GM23248 (cell line): ENCODE measurements around the gene COL13A1. TPM values are rescaled to one million over a fixed set of nuclear protein-coding genes. Genes with fewer than 3 reads are reported as not detected.

Experiments
- DNase-seq: peaks from one replicate; pipeline ENCODE4 v3.0.0-alpha.2; 2015
- H2AFZ ChIP-seq: fragments of 200-600 bp; sonication (generic); 2 replicates; pipeline ENCODE4 v1.6.1; 2016; ENCODE audit warnings: antibody characterized with exemption
- H3F3A ChIP-seq: fragments of 200-600 bp; sonication (generic); 2 replicates; pipeline ENCODE4 v1.6.1; 2016; ENCODE audit warnings: mild to moderate bottlenecking, antibody characterized with exemption, mixed run types; ENCODE audit not compliant: insufficient read depth
- H3K27ac ChIP-seq: fragments of 200-600 bp; sonication (generic); 2 replicates; pipeline ENCODE4 v1.5.1; 2016; ENCODE audit warnings: mild to moderate bottlenecking
- H3K27me3 ChIP-seq: fragments of 200-600 bp; sonication (generic); replicated peaks from 2 replicates; pipeline ENCODE4 v1.6.1; 2016; ENCODE audit warnings: mild to moderate bottlenecking; ENCODE audit not compliant: insufficient read depth
- H3K36me3 ChIP-seq: fragments of 200-600 bp; sonication (generic); 2 replicates; pipeline ENCODE4 v1.6.1; 2016; ENCODE audit warnings: low read depth, mild to moderate bottlenecking
- H3K4me1 ChIP-seq: fragments of 200-600 bp; sonication (generic); 2 replicates; pipeline ENCODE4 v1.6.1; 2016; ENCODE audit warnings: mild to moderate bottlenecking; ENCODE audit not compliant: insufficient read depth
- H3K4me2 ChIP-seq: fragments of 200-600 bp; sonication (generic); one replicate; pipeline ENCODE4 v1.6.1; 2016; ENCODE audit warnings: mild to moderate bottlenecking; ENCODE audit not compliant: unreplicated experiment
- H3K4me3 ChIP-seq: fragments of 200-600 bp; sonication (generic); 2 replicates; pipeline ENCODE4 v1.5.1; 2016; ENCODE audit warnings: mild to moderate bottlenecking
- H3K79me2 ChIP-seq: fragments of 200-600 bp; sonication (generic); 2 replicates; pipeline ENCODE4 v1.6.1; 2016; ENCODE audit warnings: mild to moderate bottlenecking; ENCODE audit not compliant: insufficient read depth
- H3K9ac ChIP-seq: fragments of 200-600 bp; sonication (generic); 2 replicates; pipeline ENCODE4 v1.6.1; 2016; ENCODE audit warnings: mild to moderate bottlenecking
- H3K9me2 ChIP-seq: fragments of 200-600 bp; sonication (generic); 2 replicates; pipeline ENCODE4 v1.6.1; 2016; ENCODE audit warnings: mixed run types, mild to moderate bottlenecking, moderate library complexity; ENCODE audit not compliant: insufficient read depth
- H3K9me3 ChIP-seq: fragments of 200-600 bp; sonication (generic); one replicate; pipeline ENCODE4 v1.6.1; 2017; ENCODE audit warnings: low read depth
- H4K20me1 ChIP-seq: fragments of 200-600 bp; sonication (generic); 2 replicates; pipeline ENCODE4 v1.6.0; 2016; ENCODE audit not compliant: insufficient read depth
- EZH2 ChIP-seq: fragments of 200-600 bp; sonication (generic); IDR thresholded peaks from 2 replicates; pipeline ENCODE4 v1.6.1; 2018; ENCODE audit warnings: antibody characterized with exemption, mild to moderate bottlenecking; ENCODE audit not compliant: insufficient read depth, poor library complexity, severe bottlenecking
- EZH2phosphoT487 ChIP-seq: fragments of 200-600 bp; sonication (generic); IDR thresholded peaks from 2 replicates; pipeline ENCODE4 v1.6.1; 2018; ENCODE audit warnings: antibody characterized with exemption, moderate library complexity, mild to moderate bottlenecking, low read depth; ENCODE audit not compliant: insufficient read depth
- WGBS, 2 experiments: methylation state at CpG; one replicate each; pipeline ENCODE4 v1.1.6; 2015 to 2017; ENCODE audit warnings: low lambda C conversion rate in 2 of 2, low coverage in 1 of 2; ENCODE audit errors: missing lambda C conversion rate in 2 of 2; 5-methylcytosine and 5-hydroxymethylcytosine counted together
- in situ Hi-C: fragments of 300-500 bp; cut with MboI; formaldehyde crosslinking; loops from 2 replicates; pipeline ENCODE4 v1.15.0; 2020
- polyA plus RNA-seq: library from polyadenylated mRNA; unstranded; fragments of >200 nt; fragmentation: Nextera tagmentation; extraction: Ambion mirVana; gene quantifications from 2 replicates; pipeline ENCODE4 v1.2.1, GENCODE V29; 2016
- total RNA-seq: library from RNA; depleted of rRNA; stranded (reverse); fragments of >200 nt; shearing (Covaris generic); gene quantifications from 2 replicates; pipeline ENCODE4 v1.2.3, GENCODE V29; 2014

COL13A1 gene
- total and polyA plus RNA-seq, 2 experiments from 2014 or later: 12.8 to 17.3 TPM

DNA sequence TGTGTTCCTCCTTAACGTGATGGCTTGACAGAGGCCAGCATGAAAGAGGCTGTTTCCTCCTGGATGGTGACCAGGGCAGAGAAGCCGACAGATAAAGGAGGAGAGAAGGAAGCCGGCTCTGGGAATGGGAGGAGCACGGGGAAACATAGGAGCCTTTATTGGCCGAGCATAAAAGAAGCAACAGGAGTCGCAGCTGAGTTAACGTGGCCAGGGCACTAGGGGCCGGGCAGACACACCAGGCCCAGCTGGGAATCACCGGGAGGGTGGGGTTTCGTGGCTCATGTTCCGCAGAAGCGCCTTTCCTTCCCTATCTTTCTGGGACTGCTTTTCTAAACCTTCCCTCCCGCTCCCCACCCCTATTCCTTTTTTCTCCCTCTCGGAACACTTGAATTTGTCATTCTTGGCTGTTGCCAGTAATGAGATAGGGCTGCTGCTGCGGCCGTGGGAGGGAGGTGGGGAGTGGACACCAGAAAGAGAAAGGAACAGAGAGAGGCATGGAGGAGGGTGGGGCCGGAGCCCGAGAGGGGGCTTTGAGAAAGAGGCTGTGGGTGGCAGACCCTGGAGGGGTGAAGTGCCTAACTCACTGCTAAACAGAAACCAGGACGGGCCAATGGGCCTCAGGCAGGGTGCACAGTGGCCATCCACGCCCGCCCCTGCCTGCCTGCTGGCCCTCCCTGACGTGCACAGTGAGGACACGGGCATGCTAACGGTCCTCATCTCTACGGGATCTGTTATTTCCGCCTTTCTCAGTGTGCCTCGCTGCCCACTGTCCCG lies 65.2 kb downstream of the COL13A1 start:
- Histone ChIP-seq H3K27me3 (no peaks in the 10 kb centered on the region), H4K20me1 (no peaks in the 10 kb centered on the region), H3K4me2 (peak overlapping the region; percentile 81), H3K27ac (peak overlapping the region; percentile 87), H3K4me3 (peak overlapping the region; percentile 53), H3K9me2 (no peaks in the 10 kb centered on the region), H3K9ac (peak overlapping the region; percentile 76), H3K79me2 (no peaks in the 10 kb centered on the region), H3K36me3 (no peaks in the 10 kb centered on the region), H3K9me3 (no peaks in the 10 kb centered on the region), H3K4me1 (peaks cover 52% of the 10 kb centered on the region), H3F3A (peaks cover 32% of the 10 kb centered on the region), H2AFZ (peak overlapping the region; percentile 90)
- peak; percentile 90 for DNase-seq
- TF ChIP-seq EZH2phosphoT487: no peak
- no peak for TF ChIP-seq EZH2
- in situ Hi-C loops: no loop called here
- WGBS, 2 experiments: 10 to 12% methylated on average over 21 to 28 of the region's 28 CpGs

DNA sequence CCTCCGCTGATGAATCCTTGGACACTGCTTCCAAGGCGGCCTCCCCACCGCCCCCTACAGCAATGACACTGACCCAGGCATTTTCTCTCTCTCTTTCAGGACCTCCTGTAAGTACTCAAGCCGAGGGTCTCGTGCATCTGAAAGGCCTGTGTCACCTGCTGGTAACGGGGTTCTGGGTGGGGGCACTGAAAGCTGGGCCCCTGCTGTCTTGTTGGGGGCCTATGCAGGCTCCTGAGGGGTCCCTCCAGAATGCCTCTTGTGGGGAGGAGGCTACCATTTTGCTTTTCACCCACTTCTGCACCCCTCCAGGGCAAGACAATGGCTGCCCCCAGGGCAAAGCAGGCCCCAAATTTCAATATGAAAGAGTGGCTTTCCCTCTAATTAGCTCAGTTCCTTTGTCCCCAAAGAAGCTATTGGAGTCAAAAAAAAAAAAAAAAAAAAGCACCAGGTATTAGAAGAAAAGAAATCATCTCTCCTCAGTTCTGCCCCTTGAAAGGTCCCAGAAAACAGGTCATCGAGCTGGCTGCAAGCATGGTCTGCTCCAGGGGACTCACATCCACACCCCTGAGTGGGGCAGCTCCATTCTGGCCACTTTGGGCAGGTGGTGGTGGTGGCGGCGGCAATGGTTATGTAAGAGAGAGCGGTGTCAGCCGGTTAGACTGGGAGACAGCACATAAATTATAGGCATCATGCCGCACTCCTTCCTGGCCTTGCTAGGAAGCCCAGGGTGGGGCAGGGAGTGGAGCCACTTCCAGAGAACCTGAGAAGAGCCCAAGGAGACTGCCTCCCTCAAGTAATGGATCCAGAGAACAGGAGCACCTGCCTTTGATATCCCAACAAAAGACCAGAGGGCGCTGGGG lies 66.2 kb downstream of the COL13A1 start:
- Histone ChIP-seq H2AFZ (peak overlapping the region; percentile 90; the same call in 1 of the 2 replicates), H3K9ac (no peak overlapping the region), H3K9me2 (no peaks in the 10 kb centered on the region), H3F3A (peaks cover 32% of the 10 kb centered on the region), H3K36me3 (no peaks in the 10 kb centered on the region), H3K4me1 (peaks cover 48% of the 10 kb centered on the region), H3K27ac (peak overlapping the region; percentile 87), H3K4me2 (no peak overlapping the region), H3K27me3 (no peaks in the 10 kb centered on the region), H3K4me3 (no peak overlapping the region), H3K9me3 (no peaks in the 10 kb centered on the region), H4K20me1 (no peaks in the 10 kb centered on the region), H3K79me2 (no peaks in the 10 kb centered on the region)
- in situ Hi-C loops: no loop called here
- WGBS, 2 experiments: 79 to 81% methylated on average over 13 of the region's 13 CpGs
- TF ChIP-seq EZH2phosphoT487: no peak
- no peak for TF ChIP-seq EZH2
- no peak for DNase-seq

DNA sequence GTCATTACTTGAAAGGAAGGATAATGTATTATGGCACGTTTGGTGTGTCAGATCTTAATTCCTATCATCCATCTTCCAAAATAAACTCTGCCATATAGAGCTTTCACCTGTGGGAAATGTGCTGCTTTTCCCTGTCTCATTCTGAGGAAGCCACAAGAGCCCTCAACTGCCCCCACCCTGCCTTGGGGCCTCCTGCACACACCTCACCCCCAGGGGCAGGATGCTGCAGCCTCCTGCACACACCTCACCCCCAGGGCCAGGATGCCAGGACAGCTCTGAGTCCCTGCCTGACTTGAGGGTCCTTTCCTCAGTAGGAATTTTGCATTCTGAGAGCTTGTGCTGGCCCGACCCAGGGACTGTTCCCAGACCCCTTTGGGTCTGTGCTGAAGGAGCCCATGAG lies 67.1 kb downstream of the COL13A1 start:
- TF ChIP-seq EZH2phosphoT487: no peak
- TF ChIP-seq EZH2: no peak
- Histone ChIP-seq H3K4me2 (peak overlapping the region; percentile 24), H3K9me2 (no peaks in the 10 kb centered on the region), H3K27ac (peak overlapping the region; percentile 37; the same call in 1 of the 2 replicates), H3F3A (peaks cover 32% of the 10 kb centered on the region), H3K4me3 (no peak overlapping the region), H4K20me1 (no peaks in the 10 kb centered on the region), H3K79me2 (no peaks in the 10 kb centered on the region), H2AFZ (no peak overlapping the region; the same call in 1 of the 2 replicates), H3K9me3 (no peaks in the 10 kb centered on the region), H3K4me1 (peaks cover 41% of the 10 kb centered on the region), H3K36me3 (no peaks in the 10 kb centered on the region), H3K27me3 (no peaks in the 10 kb centered on the region), H3K9ac (no peak overlapping the region)
- no peak for DNase-seq
- in situ Hi-C loops: no loop called here
- 91 to 93% methylated on average over 2 of the region's 2 CpGs for WGBS, 2 experiments

DNA sequence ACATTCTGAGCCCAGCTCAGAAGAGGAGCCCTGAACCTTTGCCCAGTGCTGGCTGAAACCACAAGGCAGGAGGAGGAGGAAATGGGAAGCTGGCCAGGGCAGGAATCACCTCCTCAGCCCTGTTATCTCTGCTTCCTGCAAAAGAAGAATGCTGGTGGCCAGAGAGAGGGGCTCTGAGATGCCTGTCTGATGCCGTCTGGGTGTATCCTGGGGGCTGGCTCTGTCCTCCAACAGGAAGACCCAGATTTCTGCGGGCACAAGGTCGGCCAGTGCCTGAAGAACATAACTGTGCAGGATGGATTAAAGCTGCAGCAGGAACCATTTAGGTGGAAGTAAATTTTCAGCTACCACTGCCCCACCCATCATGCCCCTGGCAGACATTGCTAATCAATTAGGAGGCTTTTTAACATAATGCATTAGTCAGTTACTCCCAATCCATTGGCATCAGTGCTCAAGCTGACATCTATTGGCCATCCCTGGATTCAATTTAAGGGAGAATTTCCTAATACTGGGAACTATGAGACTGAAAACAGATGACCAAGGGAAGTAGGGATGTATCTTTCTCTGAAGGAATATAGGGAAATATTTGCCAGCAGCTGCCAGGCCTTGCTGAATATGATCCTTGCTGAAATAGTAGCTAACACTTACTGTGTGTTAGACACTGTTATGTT lies 67.7 kb downstream of the COL13A1 start:
- Histone ChIP-seq H3K79me2 (no peaks in the 10 kb centered on the region), H3F3A (peaks cover 29% of the 10 kb centered on the region), H3K27ac (peak overlapping the region; percentile 37), H3K9me2 (no peaks in the 10 kb centered on the region), H3K36me3 (no peaks in the 10 kb centered on the region), H3K9ac (peak overlapping the region; percentile 11; the same call in 1 of the 2 replicates), H2AFZ (peak overlapping the region; percentile 58; the same call in 1 of the 2 replicates), H4K20me1 (no peaks in the 10 kb centered on the region), H3K9me3 (no peaks in the 10 kb centered on the region), H3K27me3 (no peaks in the 10 kb centered on the region), H3K4me2 (peak overlapping the region; percentile 24), H3K4me3 (0 out of 2 replicates have a peak overlapping the region, but pooled peaks have one; percentile 16), H3K4me1 (peaks cover 40% of the 10 kb centered on the region)
- in situ Hi-C loops: no loop called here
- DNase-seq: peak; percentile 88
- TF ChIP-seq EZH2phosphoT487 (no peak), EZH2 (no peak)
- WGBS, 2 experiments: 3 to 14% methylated on average over 3 of the region's 3 CpGs
